CD4-positive, alpha-beta T cell treated with Interleukin-21 for 1 hour (primary cell): ENCODE measurements around the gene HOXC6.
"Not testable (repeated sequence)": the region's sequence is repeated elsewhere in the genome, so short reads cannot be mapped to it uniquely, and the experiment has no call there.

Experiments used
- DNase-seq: peaks from one replicate; pipeline ENCODE4 v3.0.0-alpha.2; 2020

The HOXC6 gene

GRCh38 chr12:54060174-54060974 is 32.1 kb downstream of the HOXC6 start:
- DNase-seq = no peak

GRCh38 chr12:54060975-54061778 is 32.9 kb downstream of the HOXC6 start:
- DNase-seq = no peak

- DNase-seq = no peak
Observed at GRCh38 chr12:54065677-54066076, 37.4 kb downstream of the HOXC6 start.

GRCh38 chr12:54066408-54066807 is 38.2 kb downstream of the HOXC6 start:
- DNase-seq = no peak

GRCh38 chr12:54068418-54069070 is 40.3 kb downstream of the HOXC6 start:
- no peak for DNase-seq

- DNase-seq = no peak
Observed at GRCh38 chr12:54071942-54072341, 43.7 kb downstream of the HOXC6 start.

- DNase-seq = no peak
Observed at GRCh38 chr12:54074308-54074707, 46.1 kb downstream of the HOXC6 start.

GRCh38 chr12:54075409-54075808 is 47.2 kb downstream of the HOXC6 start:
- no peak for DNase-seq

- no peak for DNase-seq
Observed at GRCh38 chr12:54075974-54076373, 47.7 kb downstream of the HOXC6 start.

- DNase-seq = not testable (repeated sequence)
Observed at GRCh38 chr12:54077843-54078242, 49.6 kb downstream of the HOXC6 start.

GRCh38 chr12:54079115-54079514 is 50.9 kb downstream of the HOXC6 start:
- DNase-seq = not testable (repeated sequence)
